GM10248 (cell line): Measurements from ENCODE around the gene PTP4A2.
"Not testable (repeated sequence)": the region's sequence is repeated elsewhere in the genome, so short reads cannot be mapped to it uniquely, and the experiment has no call there.

Source experiments
- CTCF ChIA-PET: fragments of 300-600 bp; sonication (Branson Sonifier 250); formaldehyde crosslinking; extraction: SDS; loops from one replicate; lab custom pipeline; 2021; ENCODE audit warnings: antibody characterized with exemption; lab: Yijun Ruan, JAX
- POLR2A ChIA-PET: fragments of 350-650 bp; sonication (Branson Sonifier 250); formaldehyde crosslinking; extraction: SDS; loops from one replicate; lab custom pipeline; 2020; ENCODE audit warnings: antibody characterized with exemption; lab: Yijun Ruan, JAX
- DNase-seq: peaks from one replicate; pipeline ENCODE4 v3.0.0; 2012; ENCODE audit errors: extremely low spot score
- CTCF ChIP-seq: IDR thresholded peaks from 2 replicates; pipeline ENCODE4 v1.5.1; 2012; ENCODE audit warnings: mild to moderate bottlenecking, low read depth; ENCODE audit errors: extremely low read depth, missing control alignments, control extremely low read depth

The PTP4A2 gene

GRCh38 chr1:31901838-31902509 is 36.2 kb downstream of the PTP4A2 start:
- no peak for DNase-seq
- ChIA-PET CTCF (interaction anchor here (0.6 to 5.2 kb wide), 6 partner anchors 8 to 62 kb away, joined by 3 to 23 read pairs (median 3); partner anchors contain the start of gene PTP4A2), POLR2A (interaction anchor here (0.6 to 1.0 kb wide), 3 partner anchors 11 to 113 kb away, joined by 4 read pairs; no protein-coding TSS in a partner anchor)
- TF ChIP-seq CTCF: no peak

- no peak for TF ChIP-seq CTCF
- CTCF ChIA-PET: interaction anchor here (5.2 kb wide), 1 partner anchor 63 kb away, joined by 23 read pairs; no protein-coding TSS in a partner anchor
- POLR2A ChIA-PET: no interaction called here
- DNase-seq: no peak
Observed at GRCh38 chr1:31900790-31901189, 37.4 kb downstream of the PTP4A2 start.

GRCh38 chr1:31897526-31898100 is 40.6 kb downstream of the PTP4A2 start:
- no peak for DNase-seq
- ChIA-PET POLR2A (no interaction called here), CTCF (interaction anchor here (0.7 to 1.4 kb wide), 2 partner anchors 25 to 348 kb away, joined by 3 read pairs; no protein-coding TSS in a partner anchor)
- TF ChIP-seq CTCF: no peak

GRCh38 chr1:31895474-31896198 is 42.5 kb downstream of the PTP4A2 start:
- POLR2A ChIA-PET, DNase-seq: not testable (repeated sequence)

GRCh38 chr1:31891280-31891679 is 46.9 kb downstream of the PTP4A2 start:
- ChIA-PET POLR2A (interaction anchor here (0.6 to 1.0 kb wide), 2 partner anchors 11 to 32 kb away, joined by 3 to 4 read pairs; no protein-coding TSS in a partner anchor), CTCF (interaction anchor here (0.8 to 1.1 kb wide), 2 partner anchors 10 to 19 kb away, joined by 3 read pairs; no protein-coding TSS in a partner anchor)

More at GRCh38 chr1:31895474-31896198, 42.5 kb downstream of the PTP4A2 start:
- CTCF ChIA-PET: interaction anchor here (0.8 to 1.4 kb wide), 2 partner anchors 10 to 42 kb away, joined by 3 to 5 read pairs; partner anchors contain the start of gene PTP4A2

GRCh38 chr1:31888291-31888690 is 49.9 kb downstream of the PTP4A2 start:
- no peak for DNase-seq
- POLR2A ChIA-PET: no interaction called here
- CTCF ChIA-PET: interaction anchor here (0.7 kb wide), 1 partner anchor 76 kb away, joined by 3 read pairs; no protein-coding TSS in a partner anchor
- no peak for TF ChIP-seq CTCF

More at GRCh38 chr1:31891280-31891679, 46.9 kb downstream of the PTP4A2 start:
- no peak for TF ChIP-seq CTCF
- no peak for DNase-seq
